Left lung (tissue), 10 donors: ENCODE measurements around the gene ZNF558. TPM values are rescaled to one million over a fixed set of nuclear protein-coding genes. Genes with fewer than 3 reads are reported as not detected.

Experiments used
- ATAC-seq: fragments of 200-7000 bp; cut with Tn5 transposase; one replicate; pipeline ENCODE4 v1.9.1; 2020; ENCODE audit warnings: moderate library complexity
- DNase-seq, 4 donors: peaks; one replicate each; pipeline ENCODE4 v3.0.0-alpha.2; 2013 to 2020
- H3K27ac ChIP-seq, 2 donors: fragments of 200-600 bp; sonication (generic) in 1 of 2; one replicate each; pipeline versions ENCODE4 v1.5.0 to v1.8.0; 2020 to 2021
- H3K27me3 ChIP-seq, 2 donors: fragments of 200-600 bp; sonication (generic) in 1 of 2; one replicate each; pipeline versions ENCODE4 v1.5.0 to v1.8.0; 2020 to 2021
- H3K36me3 ChIP-seq, 2 donors: fragments of 200-600 bp; sonication (generic) in 1 of 2; one replicate each; pipeline versions ENCODE4 v1.5.0 to v1.8.0; 2020 to 2021
- H3K4me1 ChIP-seq, 2 donors: fragments of 200-600 bp; one replicate each; pipeline ENCODE4 v1.8.0; 2021
- H3K4me3 ChIP-seq, 2 donors: fragments of 200-600 bp; sonication (generic) in 1 of 2; one replicate each; pipeline versions ENCODE4 v1.5.0 to v1.8.0; 2020 to 2021; ENCODE audit warnings: mild to moderate bottlenecking in 1 of 2
- H3K9me3 ChIP-seq, 2 donors: fragments of 200-600 bp; sonication (generic) in 1 of 2; one replicate each; pipeline versions ENCODE4 v1.5.0 to v1.8.0; 2020 to 2021
- intact Hi-C, 2 donors: fragments of 100-400 bp; cut with DNase I; formaldehyde crosslinking; loops; one replicate each; pipeline versions ENCODE4 v1.11.2 to v1.14.2; 2022
- polyA plus RNA-seq, 6 donors: library from polyadenylated mRNA; unstranded; fragments of 120-200 nt; gene quantifications; one replicate each; pipeline ENCODE4 v1.2.1, GENCODE V29; 2013; ENCODE audit not compliant: insufficient read length in 6 of 6
- total RNA-seq, 2 donors: library from RNA; stranded (reverse); fragmentation: NEBNext Ultra II Directional; extraction: Animal tissue kit (Norgen Biotek cat#: 25700); gene quantifications; one replicate each; pipeline ENCODE4 v1.2.1, GENCODE V29; 2021
- TF ChIP-seq, protein P1 (sequence below), 2 donors: fragments of 200-600 bp; sonication (generic) in 1 of 2; IDR thresholded peaks; one replicate each; pipeline versions ENCODE4 v1.5.0 to v1.8.0; 2021; ENCODE audit warnings: antibody characterized with exemption in 2 of 2
- donor health status: DM: no; HTN: yes; CAD: no.
- donor health status: DM: no; HTN: no; CAD: no.

Gene ZNF558
- total and polyA plus RNA-seq, 8 donors: 20.8 to 54.0 (median 45.0) TPM

GRCh38 chr19:8840708-8841107, 8.6 kb upstream of the ZNF558 start:
- TF ChIP-seq, protein P1, sequence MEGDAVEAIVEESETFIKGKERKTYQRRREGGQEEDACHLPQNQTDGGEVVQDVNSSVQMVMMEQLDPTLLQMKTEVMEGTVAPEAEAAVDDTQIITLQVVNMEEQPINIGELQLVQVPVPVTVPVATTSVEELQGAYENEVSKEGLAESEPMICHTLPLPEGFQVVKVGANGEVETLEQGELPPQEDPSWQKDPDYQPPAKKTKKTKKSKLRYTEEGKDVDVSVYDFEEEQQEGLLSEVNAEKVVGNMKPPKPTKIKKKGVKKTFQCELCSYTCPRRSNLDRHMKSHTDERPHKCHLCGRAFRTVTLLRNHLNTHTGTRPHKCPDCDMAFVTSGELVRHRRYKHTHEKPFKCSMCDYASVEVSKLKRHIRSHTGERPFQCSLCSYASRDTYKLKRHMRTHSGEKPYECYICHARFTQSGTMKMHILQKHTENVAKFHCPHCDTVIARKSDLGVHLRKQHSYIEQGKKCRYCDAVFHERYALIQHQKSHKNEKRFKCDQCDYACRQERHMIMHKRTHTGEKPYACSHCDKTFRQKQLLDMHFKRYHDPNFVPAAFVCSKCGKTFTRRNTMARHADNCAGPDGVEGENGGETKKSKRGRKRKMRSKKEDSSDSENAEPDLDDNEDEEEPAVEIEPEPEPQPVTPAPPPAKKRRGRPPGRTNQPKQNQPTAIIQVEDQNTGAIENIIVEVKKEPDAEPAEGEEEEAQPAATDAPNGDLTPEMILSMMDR (IDR thresholded peaks at IDR 0.05): no peak
- Histone ChIP-seq H3K9me3 (no peaks in the 10 kb centered on the region), H3K36me3 (no peaks in the 10 kb centered on the region), H3K4me3 (no peak overlapping the region), H3K4me1 (no peaks in the 10 kb centered on the region), H3K27me3 (peaks cover 0 to 40% of the 10 kb centered on the region in 2 donors), H3K27ac (no peak overlapping the region)
- DNase-seq (no peak), ATAC-seq (no peak)
- intact Hi-C loops: no loop called here

DNA sequence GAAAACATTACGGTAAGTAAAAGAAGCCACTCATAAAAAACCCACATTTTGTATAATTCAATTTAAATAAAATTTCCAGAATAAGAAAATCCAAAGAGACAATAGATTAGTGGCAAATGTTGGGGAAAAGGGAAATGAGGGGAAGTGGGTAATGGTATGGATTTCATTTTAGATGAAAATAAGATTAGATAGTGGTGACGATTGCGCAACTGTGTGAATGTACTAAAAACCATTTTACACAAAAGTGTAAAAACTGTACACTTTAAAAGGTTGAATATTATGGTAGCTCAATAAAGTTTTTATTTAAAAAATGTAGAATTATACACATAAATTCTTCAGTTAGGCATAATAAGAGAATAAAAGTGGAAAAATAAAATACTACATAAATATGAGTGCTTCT, 3.8 kb upstream of the ZNF558 start:
- H3K27me3 ChIP-seq: peaks cover 0 to 13% of the 10 kb centered on the region in 2 donors
- H3K4me1 ChIP-seq: peaks cover 0 to 12% of the 10 kb centered on the region in 2 donors
- DNase-seq (no peak), ATAC-seq (no peak)
- no peaks in the 10 kb centered on the region for H3K9me3 ChIP-seq
- no peaks in the 10 kb centered on the region for H3K36me3 ChIP-seq
- intact Hi-C loops: no loop called here
- H3K4me3 ChIP-seq: no peak overlapping the region
- TF ChIP-seq, protein P1 (IDR thresholded peaks at IDR 0.05): no peak
- no peak overlapping the region for H3K27ac ChIP-seq

DNA sequence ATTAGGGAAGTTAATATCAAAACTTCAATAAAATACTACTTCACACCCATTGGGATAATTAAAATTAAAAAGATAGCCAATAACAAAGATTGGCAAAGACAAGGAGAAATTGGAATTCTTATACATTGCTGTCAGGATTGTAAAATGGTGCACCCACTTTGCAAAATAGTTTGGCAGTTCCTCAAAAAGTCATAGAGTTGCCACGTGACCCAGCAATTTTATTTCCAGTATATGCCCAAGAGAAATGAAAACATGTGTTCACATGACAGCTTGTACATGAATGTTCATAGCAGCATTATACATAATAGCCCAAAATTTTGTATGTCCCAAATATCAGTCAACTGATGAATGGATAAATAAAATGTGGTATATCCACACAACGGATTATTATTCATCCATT, 3.3 kb upstream of the ZNF558 start:
- DNase-seq (no peak), ATAC-seq (no peak)
- intact Hi-C loops: no loop called here
- no peaks in the 10 kb centered on the region for H3K9me3 ChIP-seq
- H3K4me3 ChIP-seq: no peak overlapping the region
- H3K36me3 ChIP-seq: no peaks in the 10 kb centered on the region
- H3K4me1 ChIP-seq: peaks cover 0 to 14% of the 10 kb centered on the region in 2 donors
- no peak overlapping the region for H3K27ac ChIP-seq
- peaks cover 0 to 13% of the 10 kb centered on the region in 2 donors for H3K27me3 ChIP-seq
- TF ChIP-seq, protein P1 (IDR thresholded peaks at IDR 0.05): no peak

DNA sequence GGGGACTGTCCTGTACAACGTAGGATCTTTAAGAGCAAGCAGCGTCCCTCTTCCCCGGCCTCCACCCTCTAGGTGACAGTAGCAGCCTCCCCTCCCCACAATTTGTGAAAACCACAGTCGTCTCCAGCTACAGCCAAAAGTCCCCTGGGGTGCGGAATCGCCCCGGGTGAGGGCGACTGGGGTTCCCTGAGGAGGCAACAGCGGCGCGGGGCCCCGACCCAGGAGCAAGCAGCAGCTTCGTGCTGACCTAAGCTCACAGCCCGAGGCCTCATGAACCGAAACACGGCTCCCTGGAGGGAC, 322 bp downstream of the ZNF558 start:
- Histone ChIP-seq H3K36me3 (peaks cover 0 to 18% of the 10 kb centered on the region in 2 donors), H3K4me1 (peaks cover 0 to 14% of the 10 kb centered on the region in 2 donors), H3K27ac (peak overlapping the region; percentile 93 to 94), H3K27me3 (no peaks in the 10 kb centered on the region), H3K4me3 (peak overlapping the region; percentile 84 to 94), H3K9me3 (no peaks in the 10 kb centered on the region)
- TF ChIP-seq, protein P1 (IDR thresholded peaks at IDR 0.05): no peak
- DNase-seq: no peak
- ATAC-seq: peak; percentile 5
- intact Hi-C loops: no loop called here

GRCh38 chr19:8831373-8831772, 731 bp downstream of the ZNF558 start:
- TF ChIP-seq, protein P1 (IDR thresholded peaks at IDR 0.05): no peak
- intact Hi-C loops: no loop called here
- Histone ChIP-seq H3K27ac (peak overlapping the region; percentile 93 to 94), H3K9me3 (no peaks in the 10 kb centered on the region), H3K4me3 (peak overlapping the region; percentile 84 to 94), H3K4me1 (peaks cover 0 to 14% of the 10 kb centered on the region in 2 donors), H3K27me3 (no peaks in the 10 kb centered on the region), H3K36me3 (peaks cover 0 to 22% of the 10 kb centered on the region in 2 donors)
- no peak for DNase-seq
- no peak for ATAC-seq
